A172 (cell line): Measurements from ENCODE around the gene ALDH1B1. TPM values are rescaled to one million over a fixed set of nuclear protein-coding genes. Genes with fewer than 3 reads are reported as not detected.

Experiments used
- DNase-seq: peaks from one replicate; pipeline ENCODE4 v3.0.0-alpha.2; 2015; ENCODE audit warnings: low spot score
- total RNA-seq: library from RNA; depleted of rRNA; stranded (reverse); fragments of >200 nt; shearing (Covaris generic); gene quantifications from 2 replicates; pipeline ENCODE4 v1.2.3, GENCODE V29; 2014; rRNA removed

Gene ALDH1B1
- 23.0 and 26.1 TPM in 2 replicates for total RNA-seq

DNA sequence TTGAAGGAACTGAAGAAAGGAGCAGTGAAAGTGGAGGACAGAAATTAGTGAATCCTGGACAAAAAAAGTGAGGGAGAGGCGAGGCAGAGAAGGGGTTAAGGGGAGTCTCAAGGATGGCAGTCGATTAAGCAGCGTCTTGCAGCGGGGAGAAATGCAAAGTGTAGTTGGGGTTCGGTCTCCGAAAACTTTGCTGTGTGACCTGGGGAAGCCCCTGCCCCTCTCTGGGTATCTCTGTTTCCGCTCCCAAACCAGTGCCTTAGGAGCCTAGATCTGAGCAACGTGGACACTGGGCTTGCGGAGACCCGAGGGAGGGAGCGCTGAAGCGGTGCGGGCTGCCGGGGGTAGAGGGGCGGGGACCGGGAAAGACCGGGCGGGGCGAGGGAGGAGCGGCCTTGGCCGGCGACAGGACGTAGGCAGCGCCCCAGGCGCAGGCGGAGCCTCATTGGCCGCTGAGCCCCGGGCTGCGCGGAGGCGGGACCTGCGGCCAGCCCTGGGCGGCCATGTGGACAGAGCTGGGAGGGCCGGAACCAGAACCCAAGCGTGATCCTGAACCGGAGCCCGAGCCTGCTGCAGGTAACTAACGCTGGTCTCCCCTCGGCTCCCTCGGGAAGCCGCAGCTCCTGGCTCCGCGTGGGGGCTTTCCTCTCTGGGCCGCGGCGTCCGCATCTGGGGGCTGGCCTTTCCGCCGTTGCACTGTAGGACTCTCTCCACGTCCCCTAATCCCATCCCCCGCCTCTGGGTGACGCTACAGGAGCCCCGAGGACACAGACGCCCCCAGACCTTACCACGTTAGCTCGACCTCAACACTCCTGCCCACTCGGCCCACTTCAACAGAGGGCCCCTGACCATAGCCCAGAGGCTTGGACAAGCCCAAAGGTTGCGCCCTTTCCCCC lies at the start of gene ALDH1B1:
Gene ALDH1B1, plus strand, starts transcription at position 468 of the 893 bp plus-strand sequence. CDS start 3,047 bp downstream, outside the sequence.
- DNase-seq, result peak; percentile 68

DNA sequence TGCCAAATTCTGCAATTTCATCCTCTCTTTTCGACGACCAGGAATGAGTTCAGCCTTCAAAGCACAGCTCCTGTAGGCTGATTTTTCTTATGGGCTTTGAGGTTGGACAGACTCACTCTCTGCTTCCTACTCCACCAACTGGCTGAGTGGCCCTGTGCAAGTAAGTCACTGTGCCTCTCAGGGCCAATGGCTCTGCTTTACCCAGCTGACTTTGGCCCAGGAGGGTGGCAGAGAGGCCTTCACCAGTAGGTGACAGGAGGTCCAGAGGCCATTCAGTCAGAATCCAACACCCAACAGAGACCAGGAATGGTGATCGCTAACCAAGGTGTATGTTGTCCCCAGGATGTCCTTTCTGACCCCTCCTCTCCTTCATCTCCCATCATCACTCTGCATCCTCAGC lies 49.5 kb upstream of the ALDH1B1 start:
- no peak for DNase-seq

DNA sequence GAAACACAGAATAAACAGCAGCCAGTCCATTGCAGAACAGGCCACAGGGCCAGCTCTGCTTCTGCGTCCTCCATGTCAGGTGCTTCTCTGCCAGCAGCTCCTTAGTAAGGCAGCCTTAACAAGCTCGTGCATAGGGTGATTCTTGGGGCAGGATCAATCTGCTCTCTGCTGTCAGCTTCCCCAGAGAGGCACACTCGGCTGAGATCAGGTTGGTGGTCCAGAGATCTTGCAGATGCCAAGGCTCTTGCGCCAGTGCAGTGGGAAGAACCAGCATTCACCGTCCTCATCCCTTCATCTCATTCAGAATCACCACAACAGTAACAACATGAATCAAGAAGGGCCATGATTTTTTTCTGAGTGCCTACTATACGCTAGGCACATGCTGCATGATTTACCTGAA lies 49.0 kb upstream of the ALDH1B1 start:
- DNase-seq, result no peak

DNA sequence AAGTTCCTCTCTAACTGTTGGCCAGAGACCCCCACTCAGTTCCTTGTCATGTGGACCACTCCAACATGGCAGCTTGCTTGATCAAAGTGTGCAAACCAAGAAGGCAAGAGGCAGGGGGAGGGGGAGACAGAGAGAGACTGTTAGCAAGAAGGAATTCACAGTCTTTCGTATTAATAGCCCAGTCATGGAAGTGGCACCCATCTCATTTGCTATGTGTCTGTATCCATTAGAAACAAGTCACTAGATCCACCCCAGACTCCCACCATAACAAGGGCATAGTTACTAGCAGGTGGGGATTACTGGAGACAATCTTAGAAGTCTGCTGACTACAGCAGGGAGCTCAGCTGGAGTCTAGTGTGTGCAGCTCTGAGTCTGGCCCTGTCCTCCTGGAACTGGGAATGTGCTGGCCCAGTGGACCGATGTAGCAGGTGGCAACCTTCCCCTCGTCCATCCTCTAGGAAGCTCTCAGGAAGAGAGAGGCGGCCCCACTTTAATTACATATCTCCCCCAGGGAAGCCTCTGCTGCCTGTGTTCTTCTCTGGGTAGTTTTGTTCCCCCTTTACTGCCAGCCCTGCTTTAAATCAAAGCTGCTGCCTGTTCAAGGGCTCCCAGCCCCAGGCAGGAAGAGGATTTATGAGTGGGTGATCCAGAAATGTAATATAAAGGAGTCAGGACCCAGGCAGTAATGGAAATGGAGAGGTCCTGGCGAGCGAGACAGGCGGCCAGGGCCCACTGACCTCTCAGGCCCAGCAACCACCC lies 47.8 kb upstream of the ALDH1B1 start:
- DNase-seq, result no peak

DNA sequence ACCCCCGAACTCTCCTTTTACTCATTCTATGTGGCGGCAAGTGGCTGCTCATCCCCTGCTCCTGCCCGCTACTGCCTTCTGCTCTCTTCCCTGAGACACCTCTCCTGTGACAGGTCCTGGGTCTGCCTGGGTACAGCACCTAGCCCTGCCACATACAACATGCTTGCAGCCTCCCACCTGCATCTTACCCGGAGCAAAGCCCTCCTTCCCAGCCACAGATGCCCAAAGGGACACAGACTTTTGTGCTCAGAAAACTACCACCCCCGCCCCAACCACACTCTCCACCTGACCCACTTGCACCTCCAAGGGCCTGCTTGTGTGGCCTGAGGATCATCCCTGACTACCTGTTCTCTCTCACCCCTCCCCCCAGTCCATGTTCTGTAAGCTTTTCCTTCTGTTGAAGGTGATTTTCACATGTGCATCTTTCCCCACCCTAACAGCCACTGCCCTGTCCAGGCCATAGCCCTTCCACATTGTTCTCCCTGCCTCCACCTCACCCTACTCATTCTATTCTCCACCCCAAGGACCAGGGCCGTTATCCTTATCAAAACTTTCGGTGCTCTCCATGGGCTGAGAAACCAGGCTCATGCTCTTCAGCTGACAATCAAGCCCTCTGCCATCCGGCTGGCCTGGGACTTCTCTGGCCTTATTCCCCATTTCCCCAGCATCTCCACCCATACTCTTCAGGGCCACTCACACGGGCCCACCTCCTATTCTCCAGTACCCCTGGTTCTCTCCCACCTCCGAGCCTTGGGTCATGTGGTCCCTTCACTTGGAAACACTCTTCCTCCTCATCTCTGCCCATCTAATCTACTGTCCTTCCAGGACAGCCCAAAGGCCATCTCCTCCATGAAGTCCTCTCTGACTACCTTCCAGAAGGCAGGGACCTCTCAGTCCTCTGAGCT lies 46.4 kb upstream of the ALDH1B1 start:
- no peak for DNase-seq

DNA sequence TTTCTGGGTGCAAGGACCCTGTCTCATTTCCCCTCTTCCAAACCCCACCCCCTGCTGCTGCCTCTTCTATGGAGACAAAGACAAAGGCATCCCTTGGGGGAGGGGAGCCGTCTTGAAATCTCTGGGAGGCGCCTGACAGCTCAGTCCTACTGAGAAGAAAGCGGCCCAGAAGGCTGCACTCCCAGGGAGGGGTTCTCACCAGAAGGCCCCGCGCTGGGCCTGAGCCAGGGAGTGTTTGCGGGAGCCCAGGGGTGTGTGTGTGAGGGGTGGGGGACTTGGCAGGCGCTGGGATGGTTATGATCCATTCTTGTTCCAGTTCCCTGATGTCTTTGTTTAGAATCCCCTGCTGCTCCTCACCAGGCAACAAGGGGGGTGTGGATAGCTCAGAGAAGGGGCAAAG lies 45.7 kb upstream of the ALDH1B1 start:
- DNase-seq, result no peak

DNA sequence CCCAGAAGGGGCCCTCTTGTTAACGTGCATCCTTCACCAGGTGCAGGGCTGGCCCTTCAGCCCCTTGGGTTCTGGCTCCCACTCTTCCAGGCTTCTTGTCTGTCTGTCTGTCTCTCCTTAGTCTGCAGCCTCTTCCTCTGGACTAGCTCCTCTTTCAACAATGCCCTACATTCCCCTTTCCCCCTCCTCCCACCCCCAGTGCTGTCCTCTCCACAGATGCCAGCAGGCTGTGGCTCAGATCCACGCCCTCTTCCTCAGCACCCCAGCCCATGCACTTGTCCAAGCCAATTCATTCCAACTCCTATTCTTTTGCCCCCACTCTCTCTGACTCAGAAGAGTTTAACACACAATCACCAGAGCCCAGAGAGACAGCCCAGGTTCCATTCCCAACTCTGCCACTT lies 45.2 kb upstream of the ALDH1B1 start:
- DNase-seq, result no peak

DNA sequence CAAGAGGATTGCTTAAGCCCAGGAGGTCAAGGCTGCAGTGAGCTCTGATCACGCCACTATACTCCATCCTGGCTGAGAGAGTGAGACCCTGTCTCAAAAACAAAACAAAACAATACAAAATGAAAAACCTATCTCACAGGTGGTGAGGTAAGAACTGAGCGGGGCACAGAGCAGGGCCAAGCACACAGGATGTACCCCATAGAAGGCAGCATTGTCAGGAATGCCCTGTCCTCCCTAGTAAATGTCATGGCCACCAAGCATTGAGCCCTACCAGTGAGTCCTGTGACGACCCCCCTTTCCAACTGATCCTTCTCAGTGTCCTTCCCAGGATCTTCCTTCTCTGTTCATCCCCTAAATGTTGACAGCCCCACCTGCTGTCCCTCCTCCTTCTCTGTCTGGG lies 44.6 kb upstream of the ALDH1B1 start:
- no peak for DNase-seq

DNA sequence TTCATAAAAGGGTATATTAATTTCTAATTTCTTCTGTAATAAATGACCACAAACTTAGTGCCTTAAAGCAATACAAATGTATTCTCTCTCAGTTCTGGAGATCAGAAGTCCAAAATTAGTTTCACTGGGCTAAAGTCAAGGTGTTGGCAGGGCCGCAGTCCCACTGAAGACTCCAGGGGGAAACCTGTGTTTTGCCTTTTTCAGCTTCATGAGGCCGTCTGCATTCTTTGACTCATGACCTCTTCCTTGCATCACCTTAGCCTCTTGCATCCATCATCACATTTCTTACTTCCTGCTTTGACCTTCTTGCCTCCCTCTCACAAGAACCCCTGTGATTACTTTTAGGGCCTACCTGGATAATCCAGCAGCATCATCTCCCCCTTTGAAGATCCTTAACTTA lies 42.0 kb upstream of the ALDH1B1 start:
- DNase-seq, result no peak

DNA sequence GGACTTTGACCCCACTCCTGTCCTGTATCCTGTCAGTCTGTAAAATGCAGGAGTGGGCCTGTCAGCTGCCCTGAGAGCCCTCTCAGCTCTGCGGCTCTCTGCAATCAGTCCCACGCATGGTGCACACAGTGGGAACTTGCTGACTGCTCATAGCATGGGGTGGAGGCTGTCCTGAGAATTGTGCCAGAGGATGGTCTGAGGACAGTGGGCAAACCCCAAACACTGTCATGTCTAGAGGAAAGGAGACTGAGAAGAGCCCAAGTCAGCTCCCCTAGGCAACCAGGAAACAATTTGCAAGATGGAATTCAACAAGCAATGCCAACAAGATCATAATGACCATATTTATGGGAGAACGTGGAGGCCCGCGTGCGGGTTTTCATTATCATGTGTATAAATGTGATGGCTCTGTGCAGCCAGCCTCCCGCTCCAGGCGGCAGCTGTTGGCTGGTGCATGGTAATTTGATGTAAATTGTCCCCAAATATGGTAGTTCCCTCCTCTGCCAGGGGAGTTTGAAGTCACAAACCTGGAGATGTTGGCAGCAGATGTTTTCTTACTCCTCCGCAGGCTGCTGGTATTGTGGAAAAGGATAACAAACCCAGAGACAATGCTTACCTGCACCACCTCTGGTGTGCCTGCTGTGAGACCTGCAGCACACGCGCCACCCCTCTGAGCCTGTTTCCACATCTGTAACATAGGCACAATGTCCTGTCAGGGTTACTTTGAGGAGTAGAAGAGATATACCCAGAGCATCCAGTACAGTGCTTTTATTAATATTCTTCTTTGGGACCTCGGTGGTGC lies 39.8 kb upstream of the ALDH1B1 start:
- DNase-seq, result no peak

DNA sequence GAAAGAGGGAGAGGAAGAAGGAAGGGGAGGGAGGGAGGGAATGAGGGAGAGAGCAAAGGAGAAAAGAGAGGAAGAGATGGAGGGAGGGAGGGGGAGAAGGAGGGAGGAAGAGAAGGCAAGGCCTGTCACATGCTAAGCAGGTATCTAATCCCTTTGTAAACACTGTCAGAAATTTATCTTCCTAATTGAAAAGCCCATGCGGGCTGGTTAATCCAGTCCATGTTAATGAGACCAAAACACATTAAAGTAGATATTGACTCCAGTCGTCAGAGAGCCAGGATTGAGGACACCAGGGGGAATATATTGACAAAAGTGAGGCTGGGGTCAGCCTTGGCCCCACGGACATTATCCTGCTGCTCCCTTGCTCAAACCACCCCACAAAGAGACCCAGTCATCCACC lies 37.4 kb upstream of the ALDH1B1 start:
- no peak for DNase-seq

DNA sequence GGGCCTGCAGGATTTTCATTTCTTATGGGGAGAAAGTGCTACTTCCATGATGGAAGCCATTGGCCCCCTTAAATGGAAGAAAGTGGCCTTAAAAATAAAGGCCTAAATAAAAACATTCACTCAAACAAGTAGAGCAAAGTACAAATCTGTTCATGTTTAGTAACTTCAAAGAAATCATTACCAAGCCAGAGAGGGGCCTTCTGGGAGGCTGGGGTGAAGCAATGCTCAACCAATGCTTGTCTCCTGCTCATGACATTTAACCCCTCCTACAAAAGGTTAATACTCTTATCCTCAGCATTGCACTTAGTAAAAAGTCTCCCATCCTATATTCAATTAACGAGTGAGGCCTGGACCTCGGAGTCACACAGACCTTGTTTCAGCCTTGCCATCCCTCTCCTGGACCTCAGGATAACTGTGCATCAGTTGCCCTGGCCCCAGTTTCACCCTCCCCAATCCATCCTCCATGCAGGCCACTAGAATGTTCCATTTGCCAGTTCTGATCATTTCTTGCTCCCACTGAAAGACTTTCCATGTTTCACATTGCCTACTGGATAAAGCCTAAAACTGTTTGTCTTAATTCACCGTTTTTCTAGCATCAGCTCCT lies 36.9 kb upstream of the ALDH1B1 start:
- no peak for DNase-seq

DNA sequence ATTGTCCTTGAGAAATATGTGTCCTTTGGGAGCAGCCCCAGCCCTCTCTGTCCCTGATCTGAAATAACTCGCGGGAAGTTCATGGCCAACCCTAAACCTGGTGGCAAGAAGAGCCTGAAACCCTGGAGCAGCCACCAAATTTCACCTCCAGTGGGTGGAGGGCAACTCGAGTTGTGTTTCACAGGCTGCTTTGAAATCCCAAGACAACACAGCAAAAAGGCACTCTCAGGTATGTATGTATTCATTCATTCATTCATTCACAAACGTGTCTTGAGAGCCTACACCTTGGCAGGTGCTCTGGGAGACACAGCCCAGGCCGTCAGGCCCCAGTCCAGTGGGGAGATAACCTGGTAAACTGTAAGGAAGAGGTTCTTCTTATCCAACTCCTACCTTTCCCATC lies 35.7 kb upstream of the ALDH1B1 start:
- DNase-seq, result no peak

DNA sequence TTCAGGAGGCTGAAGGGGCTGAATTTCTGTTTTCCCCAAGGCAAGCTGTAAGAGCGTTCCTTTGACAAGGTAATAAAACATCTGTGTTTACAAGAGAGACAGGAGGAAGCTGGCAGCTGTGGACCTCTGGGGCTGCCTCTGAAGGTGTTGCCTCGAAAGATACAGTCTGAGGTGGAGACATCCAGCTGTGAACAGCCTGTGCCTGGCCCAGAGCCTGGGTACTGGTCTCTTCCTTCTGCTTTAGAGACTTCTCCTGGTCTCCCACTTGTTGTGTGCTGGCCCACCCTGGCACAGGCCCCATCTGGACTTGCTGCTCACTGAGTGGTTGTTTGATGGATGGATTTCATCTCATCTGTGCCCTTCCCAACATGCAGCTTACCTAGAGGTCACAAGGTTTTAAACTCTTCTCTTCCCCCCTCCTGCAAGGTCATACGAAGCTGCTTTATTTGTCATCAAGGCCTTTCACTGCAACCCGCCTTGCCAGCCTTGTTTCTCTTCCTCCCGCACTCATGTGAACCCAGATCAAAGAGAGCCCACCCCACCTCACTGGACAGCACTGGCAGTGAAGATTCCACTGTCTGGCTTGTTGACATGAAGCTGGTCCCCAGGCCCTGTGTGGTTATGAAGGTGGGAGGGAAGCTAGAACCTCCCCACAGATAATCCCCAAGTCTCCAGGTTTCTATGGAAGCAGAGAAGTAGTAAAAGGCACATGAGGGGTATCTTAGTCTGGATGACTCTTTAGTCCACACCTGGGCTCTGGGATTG lies 35.0 kb upstream of the ALDH1B1 start:
- no peak for DNase-seq

DNA sequence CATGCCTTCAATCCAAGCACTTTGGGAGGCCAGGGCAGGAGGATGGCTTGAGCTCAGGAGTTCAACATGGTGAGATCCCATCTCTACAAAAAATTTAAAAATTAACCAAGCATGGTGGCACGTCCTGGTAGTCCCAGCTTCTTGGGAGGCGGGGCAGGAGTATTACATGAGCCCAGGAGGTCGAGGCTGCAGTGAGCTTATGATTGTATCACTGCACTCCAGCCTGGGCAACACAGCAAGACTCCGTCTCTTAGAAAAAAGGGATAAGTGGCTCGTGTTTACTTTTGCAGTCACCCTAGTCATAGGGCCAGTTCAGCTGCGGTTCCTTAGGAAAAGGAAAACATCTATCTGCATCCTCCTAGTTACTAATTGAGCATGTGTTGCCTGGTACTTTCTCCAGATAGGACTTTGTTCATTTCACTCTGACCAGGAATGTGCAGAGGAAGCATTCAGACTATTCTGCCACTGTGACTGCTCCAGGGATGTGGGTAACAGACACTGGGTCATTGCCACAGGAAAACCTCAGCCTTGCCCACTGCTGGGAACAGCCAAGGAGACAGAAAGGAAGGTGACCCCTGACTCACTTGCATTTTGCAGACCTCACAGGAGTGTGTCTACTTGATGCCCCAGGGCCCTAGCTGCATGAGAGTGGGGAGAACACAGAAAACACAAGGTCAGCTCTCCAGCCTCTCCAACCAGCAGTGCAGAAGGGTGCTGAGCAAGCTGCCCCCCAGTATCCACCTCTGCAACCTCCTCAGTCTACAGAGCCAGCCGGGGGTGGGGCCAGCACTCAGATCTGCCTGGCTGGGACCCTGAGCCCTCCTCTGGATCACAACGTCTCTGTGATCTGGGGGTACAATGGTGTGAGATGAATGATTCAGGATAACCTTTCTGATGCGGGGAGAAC lies 33.9 kb upstream of the ALDH1B1 start:
- peak; percentile 32 for DNase-seq

DNA sequence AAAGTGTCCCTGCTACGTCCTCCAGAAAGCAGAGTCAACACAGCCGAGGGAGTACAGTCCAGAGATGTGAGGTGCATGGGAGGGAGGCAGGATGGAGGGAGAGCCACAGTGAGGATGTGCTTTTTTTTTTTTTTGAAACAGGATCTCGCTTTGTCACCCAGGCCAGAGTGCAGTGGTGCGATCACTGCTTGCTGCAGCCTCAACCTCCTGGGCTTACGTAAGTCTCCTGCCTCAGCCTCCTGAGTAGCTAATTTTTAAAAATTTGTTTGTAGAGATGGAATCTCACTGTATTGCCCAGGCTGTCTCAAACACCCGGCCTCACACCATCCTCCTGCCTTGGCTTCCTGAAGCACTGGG lies 33.2 kb upstream of the ALDH1B1 start:
- no peak for DNase-seq

DNA sequence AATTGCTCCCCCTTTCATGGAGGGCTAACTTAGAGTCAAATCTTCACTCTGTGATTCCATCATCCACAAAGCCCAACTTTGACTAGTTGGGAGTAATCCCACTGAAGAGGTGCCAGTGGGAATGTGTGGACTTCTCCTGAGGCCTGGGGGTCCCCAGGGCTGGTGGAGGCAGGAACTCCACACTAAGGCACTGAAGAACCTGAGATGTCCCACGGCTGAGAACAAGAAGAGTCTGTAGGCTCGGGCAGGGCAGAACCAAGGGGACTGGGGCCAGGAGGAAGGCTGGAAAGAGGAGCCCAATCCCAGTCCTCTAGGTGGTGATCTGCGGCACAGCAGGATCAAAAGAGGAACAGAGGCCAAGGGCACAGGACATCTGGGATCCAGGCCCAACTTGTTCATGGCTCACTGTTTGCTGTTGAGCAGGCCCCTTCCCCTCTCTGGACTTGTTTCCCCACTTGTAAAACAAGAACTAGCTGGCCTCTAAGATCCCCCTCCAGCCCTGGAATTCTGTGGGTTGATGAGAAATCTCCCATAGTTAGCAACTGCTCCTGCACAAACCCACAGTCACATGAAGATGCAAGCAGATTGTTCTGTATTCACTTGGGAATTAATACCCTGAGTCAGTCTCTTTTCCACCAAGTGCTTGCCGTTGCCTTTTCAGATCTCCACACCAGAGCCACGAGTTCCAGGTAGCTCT lies 32.7 kb upstream of the ALDH1B1 start:
- no peak for DNase-seq

DNA sequence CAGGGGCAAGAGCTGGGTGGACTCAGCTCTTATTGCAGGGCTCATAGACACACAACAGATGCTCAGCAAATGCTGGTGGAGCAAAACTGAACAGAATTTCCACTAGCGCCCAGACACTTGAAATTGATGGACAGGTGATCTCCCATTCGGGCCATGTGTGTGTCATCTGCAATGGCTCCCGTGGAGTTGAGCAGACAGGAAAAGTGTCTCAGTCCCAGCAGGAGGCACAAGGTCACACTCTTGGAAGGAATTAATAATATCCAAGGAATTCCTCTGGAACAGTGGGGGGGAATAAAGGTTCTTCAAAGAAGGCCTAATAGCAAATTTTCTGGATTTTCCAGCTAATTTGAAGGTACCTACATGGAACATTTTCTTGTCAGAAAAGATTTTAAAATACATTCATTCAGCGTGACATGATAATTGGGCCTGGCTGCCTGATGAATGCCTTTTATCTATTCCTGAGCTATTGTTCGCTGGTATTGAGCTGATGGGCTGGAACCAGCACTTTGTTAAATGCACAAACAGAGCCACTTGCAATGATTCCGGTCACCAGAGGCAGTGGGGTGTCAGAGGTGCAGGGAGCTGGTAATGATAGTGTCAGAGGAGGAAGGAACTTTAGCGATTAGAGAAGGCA lies 31.5 kb upstream of the ALDH1B1 start:
- DNase-seq, result peak; percentile 31
